H1 (cell line): Measurements from ENCODE around the gene MTERF2. TPM values are rescaled to one million over a fixed set of nuclear protein-coding genes. Genes with fewer than 3 reads are reported as not detected.

ENCODE experiments used
- ASH2L ChIP-seq: fragments of 200-600, 300-600 bp; sonication (generic); IDR thresholded peaks from one replicate; pipeline ENCODE4 v1.7.1; 2017; ENCODE audit warnings: low read length
- E2F6 ChIP-seq: IDR thresholded peaks from 2 replicates; pipeline ENCODE4 v1.6.1; 2012; ENCODE audit warnings: inconsistent platforms
- FOSL1 ChIP-seq: IDR thresholded peaks from 2 replicates; pipeline ENCODE4 v1.6.1; 2011; ENCODE audit warnings: mild to moderate bottlenecking, low read depth, low read length, moderate library complexity; ENCODE audit not compliant: insufficient read depth
- GTF2F1 ChIP-seq: IDR thresholded peaks from 2 replicates; pipeline ENCODE4 v1.6.1; 2012; ENCODE audit warnings: low read depth, low read length, improper control_type of control experiment, borderline replicate concordance
- KDM1A ChIP-seq: fragments of 200-600, 300-600 bp; sonication (generic); IDR thresholded peaks from 2 replicates; pipeline ENCODE4 v1.7.1; 2016; ENCODE audit warnings: mild to moderate bottlenecking, low read length, borderline replicate concordance
- KDM4A ChIP-seq: IDR thresholded peaks from one replicate; pipeline ENCODE4 v1.7.1; 2012; ENCODE audit warnings: low read depth, mild to moderate bottlenecking, moderate library complexity, low read length, inconsistent platforms; ENCODE audit not compliant: severe bottlenecking
- MAX ChIP-seq: IDR thresholded peaks from 2 replicates; pipeline ENCODE4 v1.6.1; 2012; ENCODE audit warnings: inconsistent platforms
- NRF1 ChIP-seq: IDR thresholded peaks from 2 replicates; pipeline ENCODE4 v1.6.1; 2011; ENCODE audit warnings: mild to moderate bottlenecking, low read depth, low read length, improper control_type of control experiment
- POLR2A ChIP-seq, 2 experiments: IDR thresholded peaks; 1 replicate in 1 of 2; 2 replicates in 1 of 2; pipeline ENCODE4 v1.6.1; 2011; ENCODE audit warnings: low read depth in 2 of 2, low read length in 2 of 2, mild to moderate bottlenecking in 2 of 2; ENCODE audit errors: control extremely low read depth in 1 of 2
- POLR2AphosphoS5 ChIP-seq: IDR thresholded peaks from 2 replicates; pipeline ENCODE4 v1.6.1; 2011; ENCODE audit warnings: low read depth, low read length
- POU5F1 ChIP-seq: IDR thresholded peaks from 2 replicates; pipeline ENCODE4 v1.6.1; 2011; ENCODE audit warnings: low read depth, mild to moderate bottlenecking, low read length, moderate library complexity
- SIN3A ChIP-seq, 2 experiments: IDR thresholded peaks in 1 of 2; conservative IDR thresholded peaks in 1 of 2; 2 replicates each; pipeline ENCODE4 v1.6.1; 2011 to 2012; ENCODE audit warnings: low read length in 2 of 2, improper control_type of control experiment in 1 of 2, low read depth in 1 of 2, mild to moderate bottlenecking in 1 of 2
- SIRT6 ChIP-seq: IDR thresholded peaks from one replicate; pipeline ENCODE4 v1.7.1; 2012; ENCODE audit warnings: low read length, inconsistent platforms
- SP1 ChIP-seq: IDR thresholded peaks from 2 replicates; pipeline ENCODE4 v1.6.1; 2011; ENCODE audit warnings: low read depth, low read length
- USF2 ChIP-seq: IDR thresholded peaks from 2 replicates; pipeline ENCODE4 v1.6.1; 2011; ENCODE audit warnings: low read length, improper control_type of control experiment
- YY1 ChIP-seq: IDR thresholded peaks from 2 replicates; pipeline ENCODE4 v1.6.1; 2011; ENCODE audit warnings: low read depth, mild to moderate bottlenecking, low read length
- polyA plus RNA-seq, 7 experiments: library from polyadenylated mRNA; depleted of rRNA in 3 of 7; stranded (reverse) in 5 of 7; unstranded in 2 of 7; fragments of >200 nt in 5 of 7; fragments of 200-250 nt in 2 of 7; gene quantifications; 1 replicate in 5 of 7; 2 replicates in 1 of 7; 4 replicates in 1 of 7; pipeline versions ENCODE4 v1.2.1 to v1.2.3, GENCODE V29; 2011 to 2013; ENCODE audit warnings: missing spikeins in 2 of 7, mixed read lengths in 2 of 7
- total RNA-seq: library from RNA; stranded (reverse); fragmentation: NEBNext Ultra II Directional; extraction: Animal tissue kit (Norgen Biotek cat#: 25700); gene quantifications from 2 replicates; pipeline ENCODE4 v1.2.1, GENCODE V29; 2021

Gene MTERF2
- total and polyA plus RNA-seq, 2 of the 8 experiments (the other 6 are each of a cell fraction or from before 2014, with no cell fraction given): 2.8 to 7.1 TPM

GRCh38 chr12:106955377-106956047 lies 31.4 kb downstream of the MTERF2 start, which contains the start of gene TMEM263 (continued):
- TF ChIP-seq MAX (peak; percentile 29), FOSL1 (no peak), SP1 (no peak; the same call in 1 of the 2 replicates), KDM4A (peak; percentile 58), NRF1 (peak; percentile 19; the same call in 1 of the 2 replicates), USF2 (no peak), SIRT6 (no peak), SIN3A (conservative IDR thresholded peaks at IDR 0.05 in 1 of 2, IDR thresholded peaks at IDR 0.05 in 1 of 2; ENCODE audit: low read depth in 1 of 2, low read length in 2 of 2) (peak; percentile 64 to 81; a peak in 2 of 4 replicates), E2F6 (peak; percentile 81), POU5F1 (no peak), POLR2AphosphoS5 (peak; percentile 77), KDM1A (peak; percentile 95), POLR2A (IDR thresholded peaks at IDR 0.05; ENCODE audit: control extremely low read depth in 1 of 2, low read depth in 2 of 2, low read length in 2 of 2) (peak; percentile 11 to 82; a peak in 2 of 3 replicates), ASH2L (peak; percentile 66), YY1 (0 out of 2 replicates have a peak, but pooled peaks have one; percentile 5), GTF2F1 (0 out of 2 replicates have a peak, but pooled peaks have one; percentile 10)
